ENCODE results near the gene CELA2A. TPM values are rescaled to one million over a fixed set of nuclear protein-coding genes. Genes with fewer than 3 reads are reported as not detected.

CELA2A gene
- total and polyA plus RNA-seq, 9 of the 15 experiments (the other 6 are each of a cell fraction or from before 2014, with no cell fraction given) = 0.62 TPM; not detected in 8

- Histone ChIP-seq H3K9me3 (replicated peaks; ENCODE audit: control insufficient read depth, insufficient read depth, low read depth, low read length) (no peaks in the 10 kb centered on the region), H3K27me3 (ENCODE audit: control insufficient read depth in 2 of 2, insufficient read depth in 2 of 2, low read length in 2 of 2) (peaks cover 3 to 4% of the 10 kb centered on the region in 2 experiments; a peak in 4 of 5 replicates), H3K4me2 (ENCODE audit: insufficient read depth, low read length) (peak overlapping the region; percentile 14; the same call in 1 of the 2 replicates), H3K27ac (ENCODE audit: extremely low read depth, low read depth, low read length) (no peak overlapping the region), H3K9me1 (ENCODE audit: control insufficient read depth, insufficient read depth, low read length) (no peaks in the 10 kb centered on the region), H2AFZ (ENCODE audit: low read depth, low read length) (no peak overlapping the region), H3K4me3 (no peak overlapping the region; the same call in 1 of the 2 replicates), H3K4me1 (replicated peaks in 1 of 2; ENCODE audit: control insufficient read depth in 2 of 2, insufficient read depth in 2 of 2, low read length in 2 of 2) (peaks cover 33 to 58% of the 10 kb centered on the region in 2 experiments), H3K36me3 (ENCODE audit: control insufficient read depth, insufficient read depth, low read length) (peaks cover 31% of the 10 kb centered on the region), H4K20me1 (replicated peaks; ENCODE audit: control insufficient read depth, insufficient read depth, low read length) (peaks cover 19% of the 10 kb centered on the region), H3K79me2 (ENCODE audit: control insufficient read depth, insufficient read depth, low read length) (peaks cover 29% of the 10 kb centered on the region), H3K9ac (ENCODE audit: insufficient read depth in 1 of 2, low read depth in 2 of 2, low read length in 2 of 2) (peak overlapping the region in 1 of 2 experiments; percentile 66; a peak in 2 of 4 replicates)
- in situ Hi-C loops (cut with MboI) (no loop called here), intact Hi-C loops (cut with micrococcal nuclease) (no loop called here)
- ATAC-seq (no peak), DNase-seq (ENCODE audit: extremely low read depth in 1 of 4, low spot score in 3 of 4) (no peak), FAIRE-seq (no peak)
- no TSS peak for BruUV-seq (replicated peaks)
- ChIA-PET CTCF (ENCODE audit: low intra/inter-chr PET ratio) (no interaction called here), POLR2A (interaction anchor here (1.1 kb wide), 1 partner anchor 15 kb away, joined by 3 read pairs; no protein-coding TSS in a partner anchor)
- 62% methylated on average over 12 of the region's 12 CpGs for WGBS (ENCODE audit: insufficient coverage, low coverage, missing lambda C conversion rate)
- TF ChIP-seq HSF4 (CRISPR knock-in tag; IDR thresholded peaks at IDR 0.05; ENCODE audit: borderline replicate concordance) (no peak), CEBPG (CRISPR knock-in tag; IDR thresholded peaks at IDR 0.05) (0 out of 2 replicates have a peak, but pooled peaks have one; percentile 27), CEBPG (tag; conservative IDR thresholded peaks at IDR 0.05 in 1 of 2, IDR thresholded peaks at IDR 0.05 in 1 of 2) (no peak), FOSL1 (tag; conservative IDR thresholded peaks at IDR 0.05) (no peak), MAFK (IDR thresholded peaks at IDR 0.05; ENCODE audit: low read length) (no peak), ETS1 (conservative IDR thresholded peaks at IDR 0.05; ENCODE audit: control insufficient read depth, low read depth, low read length) (no peak), MED1 (CRISPR knock-in tag; IDR thresholded peaks at IDR 0.05; ENCODE audit: borderline replicate concordance) (no peak), ZNF253 (CRISPR knock-in tag; conservative IDR thresholded peaks at IDR 0.05) (no peak), ZKSCAN3 (CRISPR knock-in tag; IDR thresholded peaks at IDR 0.05) (no peak), ZEB2 (IDR thresholded peaks at IDR 0.05) (no peak), NFRKB (IDR thresholded peaks at IDR 0.05; ENCODE audit: low read depth) (no peak), ZNF589 (CRISPR knock-in tag; IDR thresholded peaks at IDR 0.05; ENCODE audit: low read depth) (no peak), TCFL5 (CRISPR knock-in tag; conservative IDR thresholded peaks at IDR 0.05) (no peak), POLR2G (IDR thresholded peaks at IDR 0.05; ENCODE audit: low read depth, low read length) (0 out of 2 replicates have a peak, but pooled peaks have one; percentile 13), RBFOX2 (IDR thresholded peaks at IDR 0.05; ENCODE audit: low read depth, low read length) (peak; percentile 64), ZNF280A (IDR thresholded peaks at IDR 0.05; ENCODE audit: low read depth, partially characterized antibody) (no peak), ESRRB (CRISPR knock-in tag; IDR thresholded peaks at IDR 0.05; ENCODE audit: borderline replicate concordance) (no peak)
Measured at GRCh38 chr1:15411593-15412137, 44.9 kb upstream of the CELA2A start.

Measured in K562 (cell line).